GM18499 (cell line): Measurements from ENCODE around the gene POLR2A.

Experiments
- ATAC-seq: cut with Tn5 transposase; IDR thresholded peaks from one replicate; pipeline ENCODE4 v1.9.1; 2021; ENCODE audit warnings: moderate number of reproducible peaks; ENCODE audit not compliant: insufficient read depth, unreplicated experiment

The POLR2A gene

GRCh38 chr17:7501729-7502128, 17.6 kb downstream of the POLR2A start:
- ATAC-seq: no peak

GRCh38 chr17:7502171-7502847, 18.1 kb downstream of the POLR2A start:
- ATAC-seq: no peak

DNA sequence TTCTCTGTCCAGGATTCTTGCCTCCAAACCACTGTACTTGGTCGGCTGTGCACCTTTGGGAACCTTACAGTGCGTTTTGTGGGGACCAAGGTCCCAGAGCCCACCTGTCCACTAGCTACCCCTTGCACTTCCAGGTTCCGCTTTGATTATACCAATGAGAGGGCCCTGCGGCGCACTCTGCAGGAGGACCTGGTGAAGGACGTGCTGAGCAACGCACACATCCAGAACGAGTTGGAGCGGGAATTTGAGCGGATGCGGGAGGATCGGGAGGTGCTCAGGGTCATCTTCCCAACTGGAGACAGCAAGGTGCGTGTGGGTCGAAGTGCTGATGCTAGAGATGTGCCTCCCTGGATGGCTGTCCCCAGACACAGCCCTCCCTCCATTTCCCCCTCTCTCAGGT, 18.8 kb downstream of the POLR2A start:
- no peak for ATAC-seq

GRCh38 chr17:7503521-7503920, 19.4 kb downstream of the POLR2A start:
- ATAC-seq: no peak

DNA sequence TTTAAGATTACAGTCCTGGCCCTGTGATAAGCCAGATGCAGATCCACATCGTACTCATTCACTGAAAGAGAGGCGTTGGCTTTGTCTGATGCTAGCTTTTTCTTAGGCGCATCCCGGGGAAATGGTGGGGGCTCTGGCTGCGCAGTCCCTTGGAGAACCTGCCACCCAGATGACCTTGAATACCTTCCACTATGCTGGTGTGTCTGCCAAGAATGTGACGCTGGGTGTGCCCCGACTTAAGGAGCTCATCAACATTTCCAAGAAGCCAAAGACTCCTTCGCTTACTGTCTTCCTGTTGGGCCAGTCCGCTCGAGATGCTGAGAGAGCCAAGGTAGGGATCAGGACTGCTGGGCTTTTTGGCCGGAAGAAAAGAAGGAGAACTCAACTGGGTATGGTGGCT, 24.0 kb downstream of the POLR2A start:
- ATAC-seq: no peak

DNA sequence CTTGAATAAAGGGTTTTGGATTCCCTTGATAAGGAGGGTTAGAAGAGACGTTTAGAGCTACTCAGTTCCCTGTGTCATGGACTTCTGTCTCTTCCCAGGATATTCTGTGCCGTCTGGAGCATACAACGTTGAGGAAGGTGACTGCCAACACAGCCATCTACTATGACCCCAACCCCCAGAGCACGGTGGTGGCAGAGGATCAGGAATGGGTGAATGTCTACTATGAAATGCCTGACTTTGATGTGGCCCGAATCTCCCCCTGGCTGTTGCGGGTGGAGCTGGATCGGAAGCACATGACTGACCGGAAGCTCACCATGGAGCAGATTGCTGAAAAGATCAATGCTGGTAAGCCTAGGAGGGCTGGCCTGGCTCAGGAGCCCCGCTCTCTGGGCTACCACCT, 24.7 kb downstream of the POLR2A start:
- no peak for ATAC-seq

DNA sequence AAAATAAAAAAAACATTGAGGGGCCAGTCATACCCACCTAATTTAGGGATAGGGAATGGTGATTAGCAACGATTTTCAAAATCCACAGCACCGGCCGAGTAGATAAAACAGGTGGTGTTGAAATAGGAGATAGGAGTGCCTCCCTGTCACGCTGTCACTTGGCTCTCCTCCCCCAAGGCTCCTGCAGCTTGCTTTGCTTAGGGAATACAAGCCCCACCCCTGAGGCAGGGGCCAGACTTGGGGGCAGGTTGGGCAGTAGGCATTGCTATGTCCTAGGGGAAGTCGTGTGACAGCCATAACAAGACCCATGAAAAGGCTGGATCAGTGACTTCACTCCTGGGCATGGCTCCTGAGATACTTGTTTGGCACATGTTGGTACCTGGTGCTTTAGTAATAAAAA, 25.8 kb downstream of the POLR2A start:
- ATAC-seq: no peak

DNA sequence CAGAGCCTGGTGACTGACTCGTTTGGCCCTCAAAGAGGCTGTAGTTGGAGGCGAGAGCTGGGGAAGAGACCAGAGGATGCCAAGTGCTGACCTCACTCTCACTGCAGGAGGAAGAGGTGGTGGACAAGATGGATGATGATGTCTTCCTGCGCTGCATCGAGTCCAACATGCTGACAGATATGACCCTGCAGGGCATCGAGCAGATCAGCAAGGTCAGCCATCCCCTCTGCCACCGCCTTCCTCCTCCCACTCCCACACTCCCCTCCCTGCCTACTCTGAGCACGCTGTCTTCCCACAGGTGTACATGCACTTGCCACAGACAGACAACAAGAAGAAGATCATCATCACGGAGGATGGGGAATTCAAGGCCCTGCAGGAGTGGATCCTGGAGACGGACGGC, 26.9 kb downstream of the POLR2A start:
- no peak for ATAC-seq

DNA sequence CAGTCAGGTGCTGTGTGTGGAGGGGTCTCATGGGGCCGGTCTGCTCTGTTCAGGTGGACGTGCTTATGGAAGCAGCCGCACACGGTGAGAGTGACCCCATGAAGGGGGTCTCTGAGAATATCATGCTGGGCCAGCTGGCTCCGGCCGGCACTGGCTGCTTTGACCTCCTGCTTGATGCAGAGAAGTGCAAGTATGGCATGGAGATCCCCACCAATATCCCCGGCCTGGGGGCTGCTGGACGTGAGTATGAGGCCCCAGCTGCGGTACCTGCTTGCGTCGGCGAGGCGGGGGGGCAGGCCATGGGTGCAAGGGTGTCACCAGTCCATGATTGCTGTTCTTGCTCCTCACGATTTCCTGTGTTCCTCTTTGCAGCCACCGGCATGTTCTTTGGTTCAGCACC, 27.9 kb downstream of the POLR2A start:
- no peak for ATAC-seq

DNA sequence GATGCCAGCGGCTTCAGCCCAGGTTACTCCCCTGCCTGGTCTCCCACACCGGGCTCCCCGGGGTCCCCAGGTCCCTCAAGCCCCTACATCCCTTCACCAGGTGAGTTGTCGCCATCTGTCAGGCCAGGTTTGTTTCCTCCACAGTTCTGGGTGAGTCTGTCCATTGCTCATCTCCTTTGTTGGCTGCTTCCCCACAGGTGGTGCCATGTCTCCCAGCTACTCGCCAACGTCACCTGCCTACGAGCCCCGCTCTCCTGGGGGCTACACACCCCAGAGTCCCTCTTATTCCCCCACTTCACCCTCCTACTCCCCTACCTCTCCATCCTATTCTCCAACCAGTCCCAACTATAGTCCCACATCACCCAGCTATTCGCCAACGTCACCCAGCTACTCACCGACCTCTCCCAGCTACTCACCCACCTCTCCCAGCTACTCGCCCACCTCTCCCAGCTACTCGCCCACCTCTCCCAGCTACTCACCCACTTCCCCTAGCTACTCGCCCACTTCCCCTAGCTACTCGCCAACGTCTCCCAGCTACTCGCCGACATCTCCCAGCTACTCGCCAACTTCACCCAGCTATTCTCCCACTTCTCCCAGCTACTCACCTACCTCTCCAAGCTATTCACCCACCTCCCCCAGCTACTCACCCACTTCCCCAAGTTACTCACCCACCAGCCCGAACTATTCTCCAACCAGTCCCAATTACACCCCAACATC, 28.8 kb downstream of the POLR2A start:
- no peak for ATAC-seq

DNA sequence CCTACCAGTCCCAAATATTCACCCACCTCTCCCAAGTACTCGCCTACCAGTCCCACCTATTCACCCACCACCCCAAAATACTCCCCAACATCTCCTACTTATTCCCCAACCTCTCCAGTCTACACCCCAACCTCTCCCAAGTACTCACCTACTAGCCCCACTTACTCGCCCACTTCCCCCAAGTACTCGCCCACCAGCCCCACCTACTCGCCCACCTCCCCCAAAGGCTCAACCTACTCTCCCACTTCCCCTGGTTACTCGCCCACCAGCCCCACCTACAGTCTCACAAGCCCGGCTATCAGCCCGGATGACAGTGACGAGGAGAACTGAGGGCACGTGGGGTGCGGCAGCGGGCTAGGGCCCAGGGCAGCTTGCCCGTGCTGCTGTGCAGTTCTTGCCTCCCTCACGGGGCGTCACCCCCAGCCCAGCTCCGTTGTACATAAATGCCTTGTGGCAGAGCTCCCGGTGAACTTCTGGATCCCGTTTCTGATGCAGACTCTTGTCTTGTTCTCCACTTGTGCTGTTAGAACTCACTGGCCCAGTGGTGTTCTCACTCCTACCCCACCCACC, 29.8 kb downstream of the POLR2A start:
- no peak for ATAC-seq

DNA sequence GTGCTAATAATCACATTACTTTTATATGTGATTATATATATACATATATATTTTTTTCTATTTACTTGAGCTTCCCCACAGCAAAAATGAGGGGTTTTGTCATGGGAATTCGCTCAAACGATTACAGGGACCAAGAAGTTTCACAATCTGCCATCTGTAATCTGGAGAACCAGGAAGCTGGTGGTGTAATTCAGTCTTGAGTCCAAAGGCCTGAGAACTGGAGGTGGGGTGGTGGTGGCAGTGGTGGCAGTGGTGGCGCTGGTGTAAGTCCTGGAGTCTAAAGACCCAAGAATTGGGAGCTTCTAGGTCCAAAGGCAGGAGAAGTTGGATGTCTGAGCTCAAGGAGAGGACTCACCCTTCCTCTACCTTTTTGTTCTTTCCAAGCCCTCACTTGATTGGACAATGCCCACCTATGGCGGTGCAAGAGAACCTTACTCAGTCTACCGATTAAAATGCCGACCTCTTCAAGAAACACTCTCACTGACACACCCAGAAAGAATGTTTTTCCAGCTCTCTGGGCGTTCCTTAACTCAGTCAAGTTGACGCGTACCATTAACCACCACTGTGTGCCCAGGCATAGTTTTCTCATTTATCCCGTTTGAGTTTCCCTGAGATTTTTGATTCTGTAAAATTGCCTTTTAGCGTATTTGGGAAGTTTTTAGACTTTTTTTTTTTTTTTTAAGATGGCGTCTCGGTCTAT, 31.9 kb downstream of the POLR2A start:
- no peak for ATAC-seq

- ATAC-seq: no peak
These were observed 38.9 kb downstream of the POLR2A start for GRCh38 chr17:7523033-7523432.

GRCh38 chr17:7528842-7529241, 44.7 kb downstream of the POLR2A start:
- ATAC-seq: no peak

DNA sequence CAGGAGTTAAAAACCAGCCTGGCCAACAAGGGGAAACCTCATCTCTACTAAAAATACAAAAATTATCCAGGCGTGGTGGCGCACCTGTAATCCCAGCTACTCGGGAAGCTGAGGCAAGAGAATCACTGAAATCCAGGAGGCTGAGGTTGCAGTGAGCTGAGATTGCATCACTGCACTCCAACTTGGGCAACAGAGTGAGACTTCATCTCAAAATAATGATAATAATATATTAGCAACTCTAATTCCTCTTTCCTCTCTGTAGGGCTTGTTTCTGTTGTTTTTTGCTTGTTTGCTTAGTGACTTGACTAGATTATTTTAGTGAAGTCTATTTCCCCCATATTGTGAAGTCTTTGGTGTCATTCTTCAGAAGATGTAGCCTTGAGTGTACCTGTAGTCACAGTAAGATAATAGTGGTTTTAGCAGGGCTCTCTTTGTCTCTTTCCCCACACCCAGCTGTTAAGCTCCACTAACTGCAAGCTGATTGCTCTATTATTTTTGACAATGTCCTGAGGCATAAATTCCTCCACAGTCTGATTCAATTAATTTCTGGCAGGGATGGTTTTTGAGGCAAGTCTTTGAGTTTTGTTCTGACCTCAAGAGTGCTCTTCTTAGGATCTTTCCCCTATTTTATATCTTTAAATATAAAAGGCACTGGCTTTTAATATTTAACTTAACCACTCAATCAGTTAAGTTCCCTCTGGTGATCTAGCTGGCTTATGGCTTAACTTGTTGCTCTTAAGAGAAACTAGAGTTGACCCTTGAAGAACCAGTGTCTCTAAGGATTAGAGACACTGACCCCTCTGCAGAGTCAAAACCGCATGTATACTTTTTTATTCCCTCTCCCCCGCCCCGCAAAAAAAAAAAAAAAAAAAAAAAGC, 46.1 kb downstream of the POLR2A start:
- ATAC-seq: no peak

GRCh38 chr17:7538050-7538449, 53.9 kb downstream of the POLR2A start:
- ATAC-seq: no peak

- no peak for ATAC-seq
These were observed 54.9 kb downstream of the POLR2A start for GRCh38 chr17:7538891-7539545.

GRCh38 chr17:7541074-7541621, 57.0 kb downstream of the POLR2A start:
- ATAC-seq: no peak

DNA sequence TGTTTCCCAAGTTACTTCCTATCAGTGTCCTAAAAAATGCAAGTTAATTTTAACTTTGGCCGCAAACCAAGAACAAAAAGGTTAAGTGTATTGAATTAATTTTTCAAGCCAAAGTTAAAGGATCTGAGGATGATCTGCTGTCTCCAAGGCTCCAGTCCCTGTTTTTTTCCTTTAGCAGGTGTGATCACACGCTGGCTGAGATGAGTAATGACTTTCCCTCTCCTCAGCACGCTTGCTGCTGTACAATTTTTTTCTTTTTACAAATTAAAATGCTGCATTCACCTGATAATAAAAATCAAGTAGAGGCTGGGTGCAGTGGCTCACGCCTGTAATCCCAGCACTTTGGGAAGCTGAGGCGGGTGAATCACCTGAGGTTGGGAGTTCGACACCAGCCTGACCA, 60.7 kb downstream of the POLR2A start:
- no peak for ATAC-seq
